ENCODE results near the gene PARD6B.

GRCh38 chr20:50716518-50716917 is 14.9 kb upstream of the PARD6B start:
- TF ChIP-seq CTCF (conservative IDR thresholded peaks at IDR 0.05; ENCODE audit: low read depth, low read length) (no peak), FOS (IDR thresholded peaks at IDR 0.05; ENCODE audit: low read depth, low read length) (no peak), POLR2A (IDR thresholded peaks at IDR 0.05; ENCODE audit: low read depth, low read length) (no peak), MAZ (IDR thresholded peaks at IDR 0.05; ENCODE audit: borderline replicate concordance, low read depth, low read length) (no peak), BHLHE40 (IDR thresholded peaks at IDR 0.05; ENCODE audit: low read depth, low read length) (no peak), CEBPB (IDR thresholded peaks at IDR 0.05; ENCODE audit: low read depth, low read length) (no peak), SMC3 (IDR thresholded peaks at IDR 0.05; ENCODE audit: low read depth, low read length) (no peak), ELK1 (IDR thresholded peaks at IDR 0.05; ENCODE audit: borderline replicate concordance, low read depth, low read length) (no peak), USF2 (IDR thresholded peaks at IDR 0.05; ENCODE audit: low read depth, low read length) (no peak), MAFK (IDR thresholded peaks at IDR 0.05; ENCODE audit: low read depth, low read length) (no peak)
